ENCODE measurements around the gene FCSK. TPM values are rescaled to one million over a fixed set of nuclear protein-coding genes. Genes with fewer than 3 reads are reported as not detected.

FCSK gene
- total and polyA plus RNA-seq, 2 of the 13 experiments (the other 11 are each of a cell fraction or from before 2014, with no cell fraction given), result 9.1 to 19.2 TPM

- TF ChIP-seq RNF219 (CRISPR knock-in tag; IDR thresholded peaks at IDR 0.05), result 0 out of 2 replicates have a peak, but pooled peaks have one; percentile 17
Observed at GRCh38 chr16:70453892-70454221, 538 bp upstream of the FCSK start (continued).

- H4K20me1 ChIP-seq (ENCODE audit: insufficient read depth, low read length), result no peaks in the 10 kb centered on the region
- 0 out of 2 replicates have a peak overlapping the region, but pooled peaks have one; percentile 73 for H3K4me2 ChIP-seq (ENCODE audit: low read depth, low read length)
- peak; percentile 99 for TF ChIP-seq ZNF770 (CRISPR knock-in tag; IDR thresholded peaks at IDR 0.05)
- 0 out of 2 replicates have a peak, but pooled peaks have one; percentile 29 for TF ChIP-seq ARID2 (CRISPR knock-in tag; IDR thresholded peaks at IDR 0.05; ENCODE audit: borderline replicate concordance)
- TF ChIP-seq STAG1 (CRISPR knock-in tag; IDR thresholded peaks at IDR 0.05), result peak; percentile 36
- TF ChIP-seq ZBTB38 (CRISPR knock-in tag; IDR thresholded peaks at IDR 0.05), result 0 out of 2 replicates have a peak, but pooled peaks have one; percentile 9
- no peak for TF ChIP-seq GFI1 (CRISPR knock-in tag; IDR thresholded peaks at IDR 0.05; ENCODE audit: borderline replicate concordance)
- no peak for TF ChIP-seq ZC3H13 (CRISPR knock-in tag; IDR thresholded peaks at IDR 0.05)
- TF ChIP-seq CTCF (CRISPR knock-in tag; IDR thresholded peaks at IDR 0.05), result peak; percentile 24; the same call in 1 of the 2 replicates
- no peak for TF ChIP-seq SPEN (CRISPR knock-in tag; IDR thresholded peaks at IDR 0.05; ENCODE audit: low read depth)
- TF ChIP-seq ZMYM3 (CRISPR knock-in tag; IDR thresholded peaks at IDR 0.05), result peak; percentile 87
- 0 out of 2 replicates have a peak, but pooled peaks have one; percentile 26 for TF ChIP-seq RAD21 (CRISPR knock-in tag; IDR thresholded peaks at IDR 0.05)
- no peak for FAIRE-seq
- no TSS peak for BruUV-seq (replicated peaks)
- intact Hi-C loops (cut with micrococcal nuclease; ENCODE audit: unreplicated experiment), result no loop called here
- no peaks in the 10 kb centered on the region for H3K9me3 ChIP-seq (ENCODE audit: low read length)
- no peak overlapping the region for H3K4me3 ChIP-seq (replicated peaks in 1 of 3; ENCODE audit: insufficient read depth in 1 of 3, low read depth in 2 of 3, low read length in 3 of 3)
- no peak for DNase-seq (ENCODE audit: low spot score)
- no peaks in the 10 kb centered on the region for H3K36me3 ChIP-seq (replicated peaks in 1 of 2; ENCODE audit: control insufficient read depth in 1 of 2, insufficient read depth in 2 of 2, low read length in 2 of 2)
- H3K79me2 ChIP-seq (ENCODE audit: insufficient read depth, low read length), result no peaks in the 10 kb centered on the region
- H2AFZ ChIP-seq (ENCODE audit: low read length), result no peak overlapping the region
- H3K4me1 ChIP-seq (ENCODE audit: insufficient read depth, low read length), result peaks cover 44% of the 10 kb centered on the region
- 92% methylated on average over 7 of the region's 7 CpGs for WGBS (ENCODE audit: low lambda C conversion rate)
- H3K9ac ChIP-seq (ENCODE audit: insufficient read depth, low read depth, low read length), result no peak overlapping the region
- H3K27ac ChIP-seq (ENCODE audit: extremely low read length, insufficient read depth, low read length), result no peak overlapping the region
- in situ Hi-C loops (cut with HindIII; ENCODE audit: extremely low pct_ligation_motif_present, low pct_unique_long_range_greater_than_20kb), result no loop called here
- POLR2A ChIA-PET, result interaction anchor here (0.7 to 4.9 kb wide), 4 partner anchors 15 to 76 kb away, joined by 3 to 96 read pairs (median 46); partner anchors contain the start of gene ST3GAL2
- ATAC-seq, result no peak
- CTCF ChIA-PET (ENCODE audit: low intra/inter-chr PET ratio, low total read pairs), result interaction anchor here (1.6 kb wide), 1 partner anchor 61 kb away, joined by 5 read pairs; no protein-coding TSS in a partner anchor
- H3K27me3 ChIP-seq (ENCODE audit: control insufficient read depth in 1 of 2, insufficient read depth in 2 of 2, low read length in 2 of 2), result no peaks in the 10 kb centered on the region; a peak in 1 of 5 replicates
Observed at GRCh38 chr16:70455910-70456309, 1.5 kb downstream of the FCSK start.

Data from HepG2 (cell line).